ENCODE data around the gene CABCOCO1.

The CABCOCO1 gene

DNA sequence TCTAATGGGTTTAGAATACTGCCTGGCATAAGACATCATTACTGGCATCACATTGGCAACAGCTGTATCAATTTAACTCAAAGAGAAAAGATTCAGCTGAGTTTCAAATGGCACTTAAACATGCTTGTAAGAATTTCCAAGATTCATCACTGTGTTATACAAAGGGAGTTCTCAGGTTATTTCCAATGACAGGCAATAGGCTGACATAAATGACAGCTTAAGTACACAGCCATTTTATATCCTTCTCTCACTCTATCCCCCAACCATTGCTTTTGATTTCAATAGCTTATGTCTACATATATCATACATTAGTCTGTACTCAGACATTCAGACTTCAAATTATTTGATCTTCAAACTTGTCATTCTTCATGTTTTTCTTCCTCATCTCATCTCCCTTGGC lies 45.5 kb upstream of the CABCOCO1 start:
- DNase-seq (no peak), ATAC-seq (ENCODE audit: insufficient read depth, low read depth) (no peak)
- Histone ChIP-seq H3K9ac (ENCODE audit: low read depth, low read length) (no peak overlapping the region), H3K27ac (ENCODE audit: low read length) (no peak overlapping the region), H3K9me3 (ENCODE audit: insufficient read depth, low read length, severe bottlenecking) (no peaks in the 10 kb centered on the region), H3K79me2 (ENCODE audit: insufficient read depth, low read length) (no peaks in the 10 kb centered on the region), H3K36me3 (ENCODE audit: insufficient read depth, low read length) (no peaks in the 10 kb centered on the region), H3K4me2 (ENCODE audit: insufficient read depth, low read length) (no peak overlapping the region), H3K4me1 (ENCODE audit: insufficient read depth, low read length) (no peaks in the 10 kb centered on the region), H3K4me3 (ENCODE audit: low read depth in 1 of 2, low read length in 2 of 2) (no peak overlapping the region), H4K20me1 (ENCODE audit: insufficient read depth, low read length) (no peaks in the 10 kb centered on the region), H3K27me3 (ENCODE audit: insufficient read depth, low read length, poor library complexity) (no peaks in the 10 kb centered on the region), H2AFZ (ENCODE audit: low read depth, low read length) (no peak overlapping the region)
- TF ChIP-seq, protein P1, sequence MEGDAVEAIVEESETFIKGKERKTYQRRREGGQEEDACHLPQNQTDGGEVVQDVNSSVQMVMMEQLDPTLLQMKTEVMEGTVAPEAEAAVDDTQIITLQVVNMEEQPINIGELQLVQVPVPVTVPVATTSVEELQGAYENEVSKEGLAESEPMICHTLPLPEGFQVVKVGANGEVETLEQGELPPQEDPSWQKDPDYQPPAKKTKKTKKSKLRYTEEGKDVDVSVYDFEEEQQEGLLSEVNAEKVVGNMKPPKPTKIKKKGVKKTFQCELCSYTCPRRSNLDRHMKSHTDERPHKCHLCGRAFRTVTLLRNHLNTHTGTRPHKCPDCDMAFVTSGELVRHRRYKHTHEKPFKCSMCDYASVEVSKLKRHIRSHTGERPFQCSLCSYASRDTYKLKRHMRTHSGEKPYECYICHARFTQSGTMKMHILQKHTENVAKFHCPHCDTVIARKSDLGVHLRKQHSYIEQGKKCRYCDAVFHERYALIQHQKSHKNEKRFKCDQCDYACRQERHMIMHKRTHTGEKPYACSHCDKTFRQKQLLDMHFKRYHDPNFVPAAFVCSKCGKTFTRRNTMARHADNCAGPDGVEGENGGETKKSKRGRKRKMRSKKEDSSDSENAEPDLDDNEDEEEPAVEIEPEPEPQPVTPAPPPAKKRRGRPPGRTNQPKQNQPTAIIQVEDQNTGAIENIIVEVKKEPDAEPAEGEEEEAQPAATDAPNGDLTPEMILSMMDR (IDR thresholded peaks at IDR 0.05; ENCODE audit: borderline replicate concordance, extremely low read depth, low read length, poor library complexity, severe bottlenecking), result no peak
- no peak for TF ChIP-seq EZH2 (IDR thresholded peaks at IDR 0.05; ENCODE audit: borderline replicate concordance, low read depth, low read length, severe bottlenecking)

DNA sequence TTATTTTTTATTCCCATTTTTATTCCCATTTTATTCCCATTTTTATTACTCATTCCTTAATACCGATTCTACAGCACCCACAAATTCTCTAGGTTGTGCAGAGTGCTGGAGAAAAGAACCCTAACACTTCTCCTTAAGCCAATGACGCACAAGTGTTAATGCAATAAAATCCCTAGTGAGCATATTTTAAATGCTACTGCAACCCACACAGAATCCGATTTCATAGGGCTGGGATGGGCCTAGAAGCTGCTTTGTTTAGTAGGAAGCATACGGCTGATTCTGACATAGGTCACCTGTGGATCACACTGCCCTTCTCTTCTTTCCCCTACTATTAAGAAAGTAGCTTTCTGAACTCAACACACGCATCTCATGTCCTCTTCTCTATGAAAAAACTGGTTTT lies 45.1 kb upstream of the CABCOCO1 start:
- Histone ChIP-seq H3K79me2 (ENCODE audit: insufficient read depth, low read length) (no peaks in the 10 kb centered on the region), H3K9ac (ENCODE audit: low read depth, low read length) (no peak overlapping the region), H3K36me3 (ENCODE audit: insufficient read depth, low read length) (no peaks in the 10 kb centered on the region), H2AFZ (ENCODE audit: low read depth, low read length) (no peak overlapping the region), H3K9me3 (ENCODE audit: insufficient read depth, low read length, severe bottlenecking) (no peaks in the 10 kb centered on the region), H3K27ac (ENCODE audit: low read length) (no peak overlapping the region), H4K20me1 (ENCODE audit: insufficient read depth, low read length) (no peaks in the 10 kb centered on the region), H3K4me1 (ENCODE audit: insufficient read depth, low read length) (no peaks in the 10 kb centered on the region), H3K4me3 (ENCODE audit: low read depth in 1 of 2, low read length in 2 of 2) (no peak overlapping the region), H3K27me3 (ENCODE audit: insufficient read depth, low read length, poor library complexity) (no peaks in the 10 kb centered on the region), H3K4me2 (ENCODE audit: insufficient read depth, low read length) (no peak overlapping the region)
- TF ChIP-seq, protein P1 (IDR thresholded peaks at IDR 0.05; ENCODE audit: borderline replicate concordance, extremely low read depth, low read length, poor library complexity, severe bottlenecking), result no peak
- TF ChIP-seq EZH2 (IDR thresholded peaks at IDR 0.05; ENCODE audit: borderline replicate concordance, low read depth, low read length, severe bottlenecking), result no peak
- ATAC-seq (ENCODE audit: insufficient read depth, low read depth), result no peak
- DNase-seq, result no peak

DNA sequence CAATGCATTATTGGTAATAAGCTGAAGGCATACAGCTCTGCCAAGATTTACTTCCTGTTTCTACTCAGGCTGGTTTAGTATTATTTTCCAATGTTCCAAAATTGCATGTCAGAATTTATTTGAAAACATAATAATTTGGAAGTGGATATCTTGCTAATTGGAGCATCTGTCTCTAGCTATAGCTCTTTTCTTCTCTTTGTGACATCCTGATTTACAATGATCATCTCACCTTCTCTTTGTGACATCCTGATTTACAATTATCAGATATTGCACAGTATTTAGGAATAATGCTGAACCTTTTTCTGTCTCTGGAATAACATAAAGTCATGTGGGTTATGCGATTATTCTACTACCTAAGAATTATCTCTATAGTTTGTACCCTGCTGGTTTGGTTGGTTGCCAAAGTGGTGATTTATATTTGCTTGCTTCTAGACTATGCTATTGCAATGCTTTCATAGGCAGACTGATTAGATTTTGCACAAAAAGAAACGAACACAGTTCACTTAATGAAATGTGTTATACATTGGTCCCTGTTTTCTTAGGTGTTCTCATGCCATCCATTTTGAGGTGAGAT lies 44.3 kb upstream of the CABCOCO1 start:
- TF ChIP-seq, protein P1 (IDR thresholded peaks at IDR 0.05; ENCODE audit: borderline replicate concordance, extremely low read depth, low read length, poor library complexity, severe bottlenecking), result no peak
- no peak for TF ChIP-seq EZH2 (IDR thresholded peaks at IDR 0.05; ENCODE audit: borderline replicate concordance, low read depth, low read length, severe bottlenecking)
- no peaks in the 10 kb centered on the region for H4K20me1 ChIP-seq (ENCODE audit: insufficient read depth, low read length)
- no peak overlapping the region for H2AFZ ChIP-seq (ENCODE audit: low read depth, low read length)
- no peak for DNase-seq
- no peaks in the 10 kb centered on the region for H3K9me3 ChIP-seq (ENCODE audit: insufficient read depth, low read length, severe bottlenecking)
- H3K4me2 ChIP-seq (ENCODE audit: insufficient read depth, low read length), result no peak overlapping the region
- ATAC-seq (ENCODE audit: insufficient read depth, low read depth), result no peak
- H3K4me3 ChIP-seq (ENCODE audit: low read depth in 1 of 2, low read length in 2 of 2), result no peak overlapping the region
- H3K4me1 ChIP-seq (ENCODE audit: insufficient read depth, low read length), result no peaks in the 10 kb centered on the region
- H3K79me2 ChIP-seq (ENCODE audit: insufficient read depth, low read length), result no peaks in the 10 kb centered on the region
- H3K27ac ChIP-seq (ENCODE audit: low read length), result no peak overlapping the region
- H3K9ac ChIP-seq (ENCODE audit: low read depth, low read length), result no peak overlapping the region
- no peaks in the 10 kb centered on the region for H3K36me3 ChIP-seq (ENCODE audit: insufficient read depth, low read length)
- H3K27me3 ChIP-seq (ENCODE audit: insufficient read depth, low read length, poor library complexity), result no peaks in the 10 kb centered on the region

DNA sequence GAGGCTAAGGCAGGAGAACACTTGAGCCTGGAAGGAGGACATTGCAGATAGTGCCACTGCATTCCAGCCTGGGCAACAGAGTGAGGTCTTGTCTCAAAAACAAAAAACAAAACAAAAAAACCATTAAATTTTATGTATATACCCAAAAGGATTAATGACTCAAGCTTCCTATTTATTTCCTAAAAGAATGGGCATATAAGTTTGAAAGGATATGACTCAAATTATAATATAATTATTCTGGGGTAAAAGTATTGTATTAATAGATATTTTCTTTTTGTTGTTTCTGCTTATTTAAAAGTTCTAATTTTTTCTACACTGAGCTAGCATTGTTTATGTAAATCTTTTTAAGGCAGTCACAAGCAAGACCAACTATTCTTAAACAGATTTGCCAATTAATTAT lies 42.2 kb upstream of the CABCOCO1 start:
- H3K79me2 ChIP-seq (ENCODE audit: insufficient read depth, low read length), result no peaks in the 10 kb centered on the region
- H3K4me3 ChIP-seq (ENCODE audit: low read depth in 1 of 2, low read length in 2 of 2), result no peak overlapping the region
- no peak for ATAC-seq (ENCODE audit: insufficient read depth, low read depth)
- no peaks in the 10 kb centered on the region for H3K36me3 ChIP-seq (ENCODE audit: insufficient read depth, low read length)
- no peak overlapping the region for H3K9ac ChIP-seq (ENCODE audit: low read depth, low read length)
- no peak overlapping the region for H3K27ac ChIP-seq (ENCODE audit: low read length)
- H3K4me2 ChIP-seq (ENCODE audit: insufficient read depth, low read length), result no peak overlapping the region
- DNase-seq, result no peak
- H4K20me1 ChIP-seq (ENCODE audit: insufficient read depth, low read length), result no peaks in the 10 kb centered on the region
- TF ChIP-seq, protein P1 (IDR thresholded peaks at IDR 0.05; ENCODE audit: borderline replicate concordance, extremely low read depth, low read length, poor library complexity, severe bottlenecking), result no peak
- TF ChIP-seq EZH2 (IDR thresholded peaks at IDR 0.05; ENCODE audit: borderline replicate concordance, low read depth, low read length, severe bottlenecking), result no peak
- no peak overlapping the region for H2AFZ ChIP-seq (ENCODE audit: low read depth, low read length)
- H3K27me3 ChIP-seq (ENCODE audit: insufficient read depth, low read length, poor library complexity), result no peaks in the 10 kb centered on the region
- no peaks in the 10 kb centered on the region for H3K9me3 ChIP-seq (ENCODE audit: insufficient read depth, low read length, severe bottlenecking)
- no peaks in the 10 kb centered on the region for H3K4me1 ChIP-seq (ENCODE audit: insufficient read depth, low read length)

All from DND-41 (cell line).